ENCODE data around the gene CASP10. TPM values are rescaled to one million over a fixed set of nuclear protein-coding genes. Genes with fewer than 3 reads are reported as not detected.
A peak's percentile ranks its signal among the peaks of the same experiment; 100 is the strongest.

Gene CASP10
- total RNA-seq, 1 donor, result 54.1 TPM

DNA sequence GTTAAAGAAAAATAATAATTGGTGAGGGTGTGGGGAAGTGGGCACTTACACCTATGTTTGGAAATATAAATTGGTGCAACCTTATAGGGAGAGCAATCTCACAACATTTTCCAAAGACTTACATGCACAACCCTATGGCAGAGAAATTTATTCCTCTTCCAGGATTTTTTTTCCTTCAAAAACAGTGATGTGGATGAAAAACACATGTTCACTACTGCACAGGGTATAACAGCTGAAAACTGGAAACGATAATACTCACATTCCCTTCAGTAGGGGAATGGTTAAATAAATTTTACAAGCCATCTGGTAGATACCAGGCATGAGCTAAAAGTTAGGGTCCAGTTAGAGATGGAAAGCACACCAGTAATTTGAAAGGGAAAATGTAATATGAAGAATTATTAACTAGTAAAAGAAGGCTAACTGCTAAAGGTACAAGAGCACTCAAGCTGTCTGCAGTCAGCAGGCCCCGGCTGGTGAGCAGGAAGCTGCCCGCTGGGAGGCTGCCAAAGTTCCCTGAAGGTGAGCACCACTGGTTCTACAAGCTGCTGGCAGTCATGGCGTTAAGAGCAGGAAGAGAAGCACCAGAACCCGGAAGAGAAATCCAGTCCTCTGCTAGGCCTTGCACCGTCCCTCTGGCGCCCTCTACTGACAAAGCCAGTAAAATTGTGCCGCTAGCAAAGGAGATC, 49.0 kb downstream of the CASP10 start:
- peak; percentile 87 to 97 (median 96) for DNase-seq (ENCODE audit: low read depth in 2 of 3, low spot score in 2 of 3)

DNA sequence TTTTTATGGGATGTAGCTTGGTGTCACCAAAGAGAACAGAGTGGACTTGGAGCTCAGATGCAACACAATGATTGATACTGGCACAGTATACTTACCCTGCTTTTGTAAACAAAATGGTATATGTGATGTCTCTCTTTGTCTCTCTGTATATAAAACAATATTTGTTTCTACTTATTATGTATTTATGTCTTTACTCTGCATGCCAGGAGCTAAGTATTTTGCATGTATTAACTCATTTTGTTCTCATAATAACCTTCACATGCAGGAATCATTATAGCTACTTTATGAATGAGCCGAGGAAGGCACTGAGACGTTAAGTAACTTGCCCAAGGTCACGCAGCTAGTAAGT, 49.5 kb downstream of the CASP10 start:
- DNase-seq (ENCODE audit: low read depth in 2 of 3, low spot score in 2 of 3), result no peak

DNA sequence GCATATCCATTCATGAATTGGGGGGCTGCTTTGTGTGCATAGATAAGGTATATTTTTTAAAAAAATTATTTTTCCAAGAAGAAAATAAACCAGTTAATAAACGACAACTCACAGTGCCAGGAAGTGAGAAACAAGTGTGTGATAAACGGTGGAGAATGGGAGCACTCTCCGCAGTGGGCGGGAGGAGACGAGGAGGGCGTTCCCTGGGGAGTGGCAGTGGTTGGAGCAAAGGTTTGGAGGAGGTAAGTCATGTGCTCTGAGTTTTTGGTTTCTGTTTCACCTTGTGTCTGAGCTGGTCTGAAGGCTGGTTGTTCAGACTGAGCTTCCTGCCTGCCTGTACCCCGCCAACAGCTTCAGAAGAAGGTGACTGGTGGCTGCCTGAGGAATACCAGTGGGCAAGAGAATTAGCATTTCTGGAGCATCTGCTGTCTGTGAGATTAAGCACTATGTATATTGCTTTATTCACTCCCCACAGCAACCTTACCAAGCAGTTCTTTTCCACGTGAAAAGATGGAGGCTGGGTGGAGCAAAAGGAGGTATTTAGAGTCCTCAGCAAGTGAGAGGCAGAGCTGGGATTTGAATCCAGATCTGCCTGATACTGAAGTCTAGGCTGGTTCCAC, 50.4 kb downstream of the CASP10 start:
- peak; percentile 55 to 94 (median 87) for DNase-seq (ENCODE audit: low read depth in 2 of 3, low spot score in 2 of 3)

DNA sequence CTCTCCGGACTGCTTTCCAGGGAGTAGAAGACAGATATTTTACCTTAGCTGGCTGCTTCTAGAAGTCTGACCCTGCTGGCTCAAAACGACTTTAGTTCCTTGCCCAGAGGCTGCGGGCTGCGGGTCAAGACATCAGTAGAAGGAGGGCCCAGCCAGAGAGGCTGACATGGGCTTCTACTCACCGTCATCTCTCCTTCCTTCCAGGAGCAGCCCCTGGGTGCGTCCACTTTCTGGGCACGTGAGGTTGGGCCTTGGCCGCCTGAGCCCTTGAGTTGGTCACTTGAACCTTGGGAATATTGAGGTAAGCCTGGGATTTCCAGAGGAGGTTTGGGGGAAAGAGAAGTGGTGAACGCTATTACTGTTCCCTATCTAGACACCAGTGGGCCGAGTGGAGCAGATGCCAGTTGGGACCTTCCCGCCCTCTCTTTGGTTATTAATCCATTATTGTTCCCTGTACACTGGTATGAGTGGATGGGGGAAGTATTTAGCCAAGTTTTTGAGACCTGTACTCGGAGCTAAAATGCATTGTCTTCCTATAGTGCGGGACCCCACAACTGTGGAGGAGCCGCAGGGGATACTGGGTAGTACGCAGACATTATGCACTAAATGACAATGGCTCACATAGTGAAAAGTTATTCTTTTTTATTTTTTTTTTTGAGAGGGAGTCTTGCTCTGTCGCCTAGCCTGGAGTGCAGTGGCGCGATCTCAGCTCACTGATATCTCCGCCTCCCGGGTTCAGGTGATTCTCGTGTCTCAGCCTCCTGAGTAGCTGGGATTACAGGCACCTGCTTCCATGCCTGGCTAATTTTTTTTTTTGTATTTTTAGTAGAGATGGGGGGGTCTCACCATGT, 51.1 kb downstream of the CASP10 start:
- no peak for DNase-seq (ENCODE audit: low read depth in 2 of 3, low spot score in 2 of 3)

DNA sequence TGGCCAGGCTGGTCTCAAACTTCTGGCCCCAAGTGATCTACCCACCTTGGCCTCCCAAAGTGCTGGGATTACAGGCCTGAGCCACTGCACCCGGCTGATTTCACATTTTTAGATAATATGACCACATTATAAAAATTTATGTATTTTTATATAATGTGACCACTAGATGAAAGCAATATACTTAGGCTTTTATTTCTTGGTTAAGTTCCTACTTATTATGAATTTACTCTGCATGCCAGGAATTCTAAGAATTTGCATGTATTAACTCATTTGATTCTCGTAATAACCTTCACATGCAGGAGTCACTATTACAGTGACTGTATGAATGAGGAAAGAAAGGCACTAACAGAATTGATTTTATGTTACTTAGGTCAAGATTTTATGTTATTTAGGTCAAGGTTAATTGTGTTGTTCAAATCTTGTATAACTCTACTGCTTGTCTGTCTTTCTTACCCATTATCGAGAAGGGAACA, 51.8 kb downstream of the CASP10 start:
- no peak for DNase-seq (ENCODE audit: low read depth in 2 of 3, low spot score in 2 of 3)

DNA sequence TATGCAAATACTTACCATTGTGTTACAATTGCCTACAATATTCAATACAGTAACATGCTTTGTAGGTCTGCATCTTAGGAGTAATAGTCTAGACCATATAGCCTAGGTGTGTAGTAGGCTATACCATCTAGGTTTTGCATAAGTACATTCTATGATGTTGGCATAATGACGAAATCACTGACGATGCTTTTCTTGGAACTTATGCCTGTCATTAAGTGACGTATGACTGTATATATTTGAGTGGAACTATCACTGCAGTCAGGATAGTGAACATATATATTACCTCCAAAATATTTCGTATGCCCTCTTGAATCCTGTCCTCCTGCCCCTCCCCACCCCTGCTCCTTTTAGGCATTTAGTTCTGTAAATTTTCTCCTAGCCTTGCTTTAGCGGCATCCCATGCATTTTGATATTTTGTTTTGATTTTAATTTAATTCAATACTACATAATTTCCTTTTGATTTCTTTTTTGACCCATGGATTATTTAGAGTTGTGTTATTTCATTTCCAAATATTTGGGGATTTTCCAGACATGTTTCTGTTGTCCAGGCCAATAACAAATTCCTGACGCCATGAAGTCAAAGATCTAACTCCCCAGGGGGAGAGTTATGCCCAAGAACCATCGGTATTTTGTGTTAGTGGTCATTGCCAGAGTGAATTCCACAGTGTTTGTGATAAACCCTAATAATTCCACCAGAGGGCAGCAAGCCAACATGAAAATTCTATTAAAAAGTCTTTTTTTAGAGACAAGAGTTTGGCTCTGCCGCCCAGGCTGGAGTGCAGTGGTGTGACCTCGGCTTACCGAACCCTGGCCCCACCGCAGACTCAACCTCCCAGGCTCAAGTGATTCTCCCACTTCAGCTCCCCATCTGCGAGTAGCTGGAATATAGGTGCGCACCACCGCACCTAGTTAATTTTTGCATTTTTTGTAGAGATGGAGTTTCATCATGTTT, 53.2 kb downstream of the CASP10 start:
- DNase-seq (ENCODE audit: low read depth in 2 of 3, low spot score in 2 of 3), result peak in 2 of 3 donors; percentile 65 to 85

DNA sequence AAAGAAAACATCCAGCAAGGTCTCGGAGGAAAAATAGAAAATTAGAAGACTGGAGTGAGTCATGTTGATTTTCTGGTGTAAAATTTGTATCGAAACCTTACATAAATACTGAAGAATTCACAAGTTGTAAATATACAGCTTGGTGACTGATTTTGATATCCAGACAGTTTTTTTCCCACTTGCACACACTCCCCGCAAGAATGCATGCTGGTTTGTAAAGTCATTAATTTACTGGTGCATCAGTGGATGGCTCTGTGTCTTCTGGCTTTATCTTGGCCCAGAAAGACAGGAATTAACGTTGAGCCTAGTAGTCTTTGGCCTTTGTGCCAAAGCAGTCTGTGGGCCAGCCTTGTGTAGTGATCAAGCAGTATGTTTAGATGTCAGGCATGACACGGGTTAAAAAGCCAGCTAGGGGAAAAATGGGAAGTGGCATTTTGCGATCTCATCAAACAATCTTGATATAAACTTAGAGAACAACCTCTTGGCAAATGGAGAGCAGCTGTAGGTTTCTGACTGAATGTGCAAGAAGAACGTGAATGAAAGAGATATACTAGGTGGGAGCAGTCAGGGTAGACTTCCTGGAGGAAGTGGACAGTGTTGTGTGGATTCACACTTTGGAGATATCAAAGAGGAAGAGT, 54.7 kb downstream of the CASP10 start:
- peak in 2 of 3 donors; percentile 54 to 82 for DNase-seq (ENCODE audit: low read depth in 2 of 3, low spot score in 2 of 3)

DNA sequence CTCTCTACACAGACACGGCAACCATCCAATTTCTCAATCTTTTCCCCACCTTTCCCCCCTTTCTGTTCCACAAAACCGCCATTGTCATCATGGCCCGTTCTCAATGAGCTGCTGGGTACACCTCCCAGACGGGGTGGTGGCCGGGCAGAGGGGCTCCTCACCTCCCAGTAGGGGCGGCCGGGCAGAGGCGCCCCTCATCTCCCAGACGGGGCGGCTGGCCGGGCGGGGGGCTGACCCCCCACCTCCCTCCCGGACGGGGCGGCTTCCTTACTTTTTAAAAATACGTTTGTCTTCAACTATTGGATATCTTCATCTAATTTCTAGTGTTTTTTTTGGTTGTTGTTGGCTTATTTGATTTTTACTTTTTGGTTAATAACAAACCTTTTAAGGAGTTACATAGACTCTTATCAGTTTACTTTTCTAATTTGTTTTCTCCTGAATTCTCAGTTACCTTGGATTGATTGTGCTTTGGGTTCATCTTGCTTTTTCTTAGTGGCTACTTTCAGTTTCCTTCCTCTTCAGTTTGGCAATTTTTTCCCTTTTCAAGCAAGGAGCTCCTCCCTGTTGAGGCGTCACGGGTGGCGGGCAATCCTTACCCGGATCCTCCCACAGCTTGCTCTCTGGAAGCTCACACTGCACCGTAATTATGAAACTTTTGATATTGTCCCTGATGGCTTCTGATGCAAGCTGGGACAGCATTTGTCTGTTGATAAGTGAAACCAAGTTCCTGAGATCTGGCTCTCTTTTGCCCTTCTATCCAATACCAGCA, 56.4 kb downstream of the CASP10 start:
- peak in 1 of 3 donors; percentile 49 for DNase-seq (ENCODE audit: low read depth in 2 of 3, low spot score in 2 of 3)

DNA sequence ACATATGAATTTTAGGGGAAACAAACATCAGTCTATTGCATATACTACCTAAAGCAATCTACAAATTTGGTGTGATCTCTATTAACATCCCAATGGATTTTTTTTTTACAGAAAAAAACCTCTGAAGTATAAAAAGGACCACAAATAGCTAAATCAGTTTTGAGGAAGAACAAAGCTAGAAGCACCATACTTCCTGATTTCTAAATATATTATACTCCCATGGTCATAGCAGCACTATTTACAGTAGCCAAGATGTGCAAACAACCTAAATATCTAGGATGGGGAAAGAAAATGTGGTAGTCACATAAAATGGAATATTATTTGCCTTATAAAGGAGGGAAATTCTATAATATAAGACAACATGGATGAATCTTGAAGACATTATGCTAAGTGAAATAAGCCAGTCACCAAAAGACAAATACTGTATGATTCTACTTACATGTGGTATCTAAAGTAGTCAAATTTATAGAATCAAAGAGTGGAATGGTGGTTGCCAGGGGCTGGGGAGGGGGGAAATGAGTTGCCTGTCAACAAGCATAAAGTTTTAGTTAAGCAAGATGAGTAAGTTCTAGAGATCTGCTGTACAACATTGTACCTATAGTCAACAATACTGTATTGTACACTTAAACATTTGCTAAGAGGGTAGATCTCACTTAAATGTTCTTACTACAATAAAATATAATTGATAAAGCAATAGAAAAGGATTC, 59.8 kb downstream of the CASP10 start:
- peak in 1 of 3 donors; percentile 20 for DNase-seq (ENCODE audit: low read depth in 2 of 3, low spot score in 2 of 3)

DNA sequence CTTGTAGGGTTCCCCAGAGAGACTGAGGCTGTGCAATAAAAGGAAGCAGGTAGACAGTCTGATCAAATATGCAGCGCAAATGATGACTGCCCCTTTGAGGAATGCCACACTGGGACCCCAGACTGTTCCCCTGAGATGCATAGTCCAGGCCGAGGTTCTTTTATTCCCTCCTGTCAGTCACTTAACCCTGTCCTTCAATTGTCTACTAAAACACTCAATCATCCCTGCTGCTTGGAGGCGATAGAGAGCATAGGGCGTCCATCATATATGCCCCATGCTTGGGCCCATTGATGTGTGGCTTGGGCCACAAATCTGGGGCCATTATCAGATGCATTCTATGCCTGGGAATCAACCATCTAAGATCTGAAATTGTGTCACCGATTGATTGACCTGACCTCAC, 61.9 kb downstream of the CASP10 start:
- no peak for DNase-seq (ENCODE audit: low read depth in 2 of 3, low spot score in 2 of 3)

DNA sequence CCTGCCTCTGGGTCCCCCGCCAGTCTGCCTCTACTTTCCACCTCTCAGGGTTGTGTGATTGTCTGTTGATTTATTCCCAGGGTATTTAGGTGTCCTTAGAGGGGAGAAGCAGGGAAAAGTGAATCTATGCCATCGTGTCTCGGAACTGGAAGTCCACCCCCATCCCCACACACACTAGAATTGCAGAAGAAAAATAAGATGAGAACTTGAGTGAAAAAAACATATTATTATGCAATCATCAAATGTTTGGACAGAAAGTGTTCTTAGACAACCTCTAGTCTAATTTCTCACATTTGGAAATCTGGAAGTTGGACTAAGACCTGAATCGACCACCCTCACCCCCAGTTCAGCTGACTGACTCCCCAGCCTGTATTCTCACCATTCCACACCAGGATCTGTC, 63.3 kb downstream of the CASP10 start:
- no peak for DNase-seq (ENCODE audit: low read depth in 2 of 3, low spot score in 2 of 3)

DNA sequence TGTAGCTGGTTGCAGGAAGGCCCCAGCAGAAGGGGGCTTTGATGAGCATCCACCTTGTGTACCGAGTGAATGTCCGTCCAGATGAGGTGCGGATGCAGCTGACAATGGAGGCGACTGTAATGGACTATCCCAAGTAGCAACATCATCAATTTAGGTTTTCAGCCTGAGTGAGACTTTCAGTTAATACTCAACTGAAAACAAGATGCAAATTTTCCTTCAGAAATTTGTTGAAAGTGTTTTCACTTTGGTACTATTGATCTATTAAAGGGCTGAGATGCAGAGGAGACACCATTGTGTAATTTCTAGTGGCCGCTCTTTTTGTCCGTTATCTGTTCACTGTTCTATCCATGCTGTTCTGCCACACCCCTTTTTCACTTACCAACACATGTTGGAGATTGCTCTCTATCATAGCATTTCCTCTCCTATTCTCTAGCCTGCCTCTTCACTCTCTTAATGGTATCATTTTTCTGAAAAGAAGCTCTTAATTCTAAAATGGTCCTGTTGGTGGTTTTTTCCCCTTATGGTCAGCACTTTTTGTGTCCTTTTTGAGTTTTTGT, 65.4 kb downstream of the CASP10 start:
- no peak for DNase-seq (ENCODE audit: low read depth in 2 of 3, low spot score in 2 of 3)

DNA sequence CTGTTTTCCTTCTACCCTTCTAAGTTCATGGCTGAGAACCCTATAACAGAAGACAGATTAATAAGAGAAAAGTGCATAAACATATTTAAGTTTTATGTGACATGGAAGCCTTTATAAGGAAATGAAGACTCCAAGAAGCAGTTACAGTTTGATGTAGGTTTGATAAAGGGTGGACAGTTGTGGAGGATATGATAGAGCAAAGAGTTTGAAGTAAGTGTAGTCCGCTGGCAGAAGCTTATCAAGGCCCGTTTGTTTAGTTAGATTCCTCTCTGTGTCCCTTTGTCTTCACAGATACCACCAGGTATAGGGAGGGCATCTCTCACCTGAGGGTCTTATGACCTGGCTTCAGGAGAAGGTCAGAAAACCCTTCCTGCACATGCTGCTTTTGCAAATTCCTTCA, 66.9 kb downstream of the CASP10 start:
- no peak for DNase-seq (ENCODE audit: low read depth in 2 of 3, low spot score in 2 of 3)

DNA sequence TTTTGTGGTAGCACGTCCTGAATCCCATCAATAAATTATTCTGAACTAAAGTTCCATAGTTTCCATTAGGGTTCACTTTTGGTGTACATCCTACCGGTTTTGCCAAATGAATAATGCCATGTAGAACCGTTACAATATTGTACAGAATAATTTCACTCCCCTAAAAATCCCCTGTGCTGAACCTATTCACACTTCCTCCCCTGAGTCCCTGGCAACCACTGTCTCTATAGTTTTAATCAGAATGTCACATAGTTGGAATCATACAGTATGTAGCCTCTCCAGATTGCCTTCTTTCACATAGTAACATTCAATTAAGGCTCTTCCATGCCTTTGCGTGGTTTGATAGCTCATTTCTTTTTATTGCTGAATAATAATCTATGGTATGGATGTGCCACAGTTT, 67.8 kb downstream of the CASP10 start:
- no peak for DNase-seq (ENCODE audit: low read depth in 2 of 3, low spot score in 2 of 3)

DNA sequence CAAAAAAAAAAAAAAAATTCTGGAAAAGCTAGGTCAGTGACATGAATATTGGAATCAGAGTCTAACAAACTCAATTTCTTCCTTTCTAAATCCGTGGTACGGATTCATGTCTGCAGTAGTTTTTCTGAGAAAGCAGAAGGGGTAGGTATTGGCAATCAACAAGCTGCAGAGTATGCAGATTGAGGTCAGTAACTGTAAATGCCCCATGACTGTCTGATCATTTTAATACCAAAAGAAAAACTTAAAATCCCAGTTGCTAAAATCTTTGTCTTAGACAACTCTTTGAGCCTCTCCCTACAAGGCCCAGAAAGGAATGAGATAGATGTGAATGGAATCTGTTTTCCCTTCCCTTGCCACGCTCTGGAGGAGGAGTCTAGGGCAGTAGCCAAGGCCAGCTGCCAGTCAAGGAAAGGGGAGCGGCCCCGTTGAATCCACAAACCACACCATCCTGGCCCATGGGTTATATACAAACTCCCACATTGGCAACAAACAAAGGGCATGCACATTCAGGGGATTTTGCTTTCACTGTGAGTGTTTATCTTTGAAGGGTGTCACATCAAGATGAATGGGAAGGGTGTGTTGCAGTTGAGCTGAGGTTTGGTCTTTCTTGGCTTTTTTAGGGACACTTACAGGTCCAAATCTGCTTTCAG, 71.3 kb downstream of the CASP10 start:
- DNase-seq (ENCODE audit: low read depth in 2 of 3, low spot score in 2 of 3), result peak in 1 of 3 donors; percentile 35

DNA sequence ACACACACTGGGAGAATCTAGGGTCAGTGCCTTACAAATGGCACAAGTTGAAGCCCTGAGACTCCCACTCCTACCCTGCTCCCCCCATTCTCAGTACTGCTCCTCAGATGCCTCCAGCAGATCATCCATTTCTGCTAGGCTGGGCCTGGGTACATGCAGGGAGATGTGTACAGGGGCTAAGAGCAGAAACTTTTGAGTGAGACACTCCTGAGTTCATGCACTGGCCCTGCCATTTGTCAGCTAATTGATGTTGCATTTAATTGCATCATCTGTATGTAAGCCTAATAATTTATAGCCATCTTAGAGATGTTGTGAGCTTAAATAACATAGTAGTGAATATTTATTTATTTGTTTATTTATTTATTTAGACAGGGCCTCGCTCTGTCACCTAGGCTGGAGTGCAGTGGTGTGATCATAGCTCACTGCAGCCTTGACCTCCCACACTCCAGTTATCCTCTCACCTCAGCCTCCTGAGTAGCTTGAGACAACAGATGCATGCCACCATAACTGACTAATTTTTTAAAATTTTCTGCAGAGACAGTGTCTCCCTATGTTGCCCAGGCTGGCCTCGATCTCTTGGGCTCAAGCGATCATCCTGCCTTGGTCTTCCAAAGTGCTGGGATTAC, 72.6 kb downstream of the CASP10 start:
- no peak for DNase-seq (ENCODE audit: low read depth in 2 of 3, low spot score in 2 of 3)

DNA sequence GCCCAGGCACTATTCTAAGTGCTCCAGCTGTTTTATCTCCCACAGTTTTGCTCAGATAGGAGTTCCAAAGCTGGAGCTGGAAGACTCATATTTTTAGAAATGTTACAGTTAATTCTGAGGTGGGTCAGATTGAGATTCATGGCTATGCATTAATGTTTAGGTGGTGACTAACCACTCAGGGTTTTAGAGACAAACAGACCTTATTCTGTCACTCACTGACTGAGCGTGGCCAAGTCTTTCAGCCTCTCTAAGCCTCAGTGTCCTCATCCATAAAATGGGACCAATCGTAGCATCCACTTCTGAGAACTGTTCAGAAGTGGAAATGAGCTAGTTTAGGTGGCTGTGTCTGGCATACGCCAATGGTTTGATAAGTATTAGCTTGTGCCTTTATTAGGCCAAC, 73.1 kb downstream of the CASP10 start:
- DNase-seq (ENCODE audit: low read depth in 2 of 3, low spot score in 2 of 3), result no peak
